ENCODE data around the gene SNX30.
A peak's percentile ranks its signal among the peaks of the same experiment; 100 is the strongest.

SNX30 gene

GRCh38 chr9:112891521-112891920 lies 141.0 kb downstream of the SNX30 start:
- no peak for DNase-seq

GRCh38 chr9:112892981-112893380 lies 142.4 kb downstream of the SNX30 start:
- DNase-seq = no peak

DNA sequence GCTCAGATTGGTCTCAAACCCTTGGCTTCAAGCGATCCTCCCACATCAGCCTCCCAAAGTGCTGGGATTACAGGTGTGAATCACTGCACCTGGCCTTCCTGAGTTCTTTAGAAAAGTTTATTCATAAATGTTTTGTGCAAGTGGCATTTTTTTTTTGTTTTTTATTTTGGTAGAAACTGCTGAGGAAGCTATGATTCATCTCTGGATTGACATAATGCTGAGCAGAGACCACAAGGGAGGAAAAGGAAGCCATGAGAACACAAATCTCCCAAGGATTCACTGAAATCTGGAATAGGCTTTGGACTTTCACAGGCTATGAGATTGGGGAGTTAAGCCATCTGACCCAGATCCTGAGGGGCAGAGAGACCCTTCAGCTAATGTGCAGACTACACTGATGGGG lies 143.5 kb downstream of the SNX30 start:
- DNase-seq = no peak

GRCh38 chr9:112894699-112895098 lies 144.1 kb downstream of the SNX30 start:
- no peak for DNase-seq

GRCh38 chr9:112896131-112896530 lies 145.6 kb downstream of the SNX30 start:
- DNase-seq = no peak

DNA sequence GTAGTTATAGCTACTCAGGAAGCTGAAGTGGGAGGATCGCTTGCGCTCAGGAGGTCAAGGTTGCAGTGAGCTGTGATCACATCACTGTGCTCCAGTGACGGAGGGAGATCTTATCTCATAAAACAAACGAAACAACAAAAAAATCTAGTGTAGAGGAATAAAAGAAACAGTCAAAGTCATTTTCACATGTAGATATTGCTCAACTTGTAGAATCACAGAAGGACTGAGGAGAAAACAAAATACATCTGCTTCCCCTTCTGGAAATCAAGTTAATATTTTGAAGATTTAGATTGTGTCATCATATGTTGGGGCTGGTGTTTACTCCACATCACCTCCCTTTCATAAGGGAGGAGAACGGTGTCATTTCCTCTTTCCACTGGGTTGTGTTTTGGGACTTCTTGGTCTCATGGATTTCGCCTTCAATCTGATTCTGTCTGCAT lies 148.3 kb downstream of the SNX30 start:
- DNase-seq = no peak

DNA sequence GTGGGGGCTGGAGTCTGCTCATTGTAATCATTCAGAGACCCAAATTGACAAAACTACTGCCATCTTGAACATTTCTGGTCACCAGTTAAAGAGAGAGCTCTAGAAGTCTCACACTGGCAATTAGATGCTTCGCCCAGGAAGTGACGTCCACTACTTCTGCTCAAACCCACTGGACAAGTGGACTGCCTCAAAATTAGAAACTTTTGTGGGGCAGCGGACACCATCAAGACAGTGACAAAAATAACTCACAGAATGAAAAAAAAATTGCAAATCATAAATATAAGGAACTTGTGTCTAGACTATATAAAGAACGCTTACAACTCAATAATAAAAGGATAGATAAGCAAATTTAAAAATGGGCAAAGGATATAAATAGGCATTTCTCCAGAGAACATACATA lies 149.9 kb downstream of the SNX30 start:
- DNase-seq = no peak

DNA sequence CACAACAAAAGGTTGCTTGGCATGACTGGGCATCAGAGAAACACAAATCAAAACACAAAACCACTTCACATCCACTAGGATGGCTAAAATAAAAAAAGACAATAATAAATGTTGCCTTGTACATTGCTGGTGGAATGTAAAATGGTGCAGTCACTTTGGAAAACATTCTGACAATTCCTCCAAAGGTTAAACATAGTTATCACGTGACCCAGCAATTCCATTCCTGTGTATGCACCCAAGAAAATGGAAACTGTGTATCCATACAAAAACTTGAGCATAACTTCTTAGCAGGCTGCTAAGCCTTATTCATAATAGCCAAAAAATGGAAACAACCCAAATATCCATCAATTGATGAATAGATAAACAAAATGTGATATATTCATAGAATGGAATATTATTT lies 150.3 kb downstream of the SNX30 start:
- DNase-seq = no peak

- no peak for DNase-seq
Observed at GRCh38 chr9:112905084-112905483, 154.5 kb downstream of the SNX30 start.

GRCh38 chr9:112911736-112912135 lies 161.2 kb downstream of the SNX30 start:
- no peak for DNase-seq

- no peak for DNase-seq
Observed at GRCh38 chr9:112912636-112913035, 162.1 kb downstream of the SNX30 start.

DNA sequence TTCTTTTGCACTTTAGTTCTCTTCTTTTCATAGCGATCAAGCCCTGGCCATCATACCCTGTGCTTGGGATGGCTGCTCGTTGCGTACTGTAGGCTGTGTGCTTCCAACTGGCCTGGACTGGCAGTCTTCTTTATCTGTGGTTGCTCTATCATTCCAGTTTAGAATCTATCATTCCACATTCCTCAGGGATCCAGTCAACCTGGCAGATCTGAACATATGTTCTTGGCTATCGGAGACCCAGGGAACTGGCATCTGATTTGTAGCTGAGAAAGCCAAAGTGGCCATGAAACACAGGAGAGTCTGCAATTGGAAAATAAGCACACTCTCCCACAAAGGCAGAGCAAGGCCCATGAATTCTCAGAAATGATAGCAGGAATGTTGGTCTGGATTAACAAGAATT lies 162.8 kb downstream of the SNX30 start:
- DNase-seq = no peak

- DNase-seq = no peak
Observed at GRCh38 chr9:112914524-112914923, 164.0 kb downstream of the SNX30 start.

- DNase-seq = no peak
Observed at GRCh38 chr9:112917047-112917986, 166.8 kb downstream of the SNX30 start.

DNA sequence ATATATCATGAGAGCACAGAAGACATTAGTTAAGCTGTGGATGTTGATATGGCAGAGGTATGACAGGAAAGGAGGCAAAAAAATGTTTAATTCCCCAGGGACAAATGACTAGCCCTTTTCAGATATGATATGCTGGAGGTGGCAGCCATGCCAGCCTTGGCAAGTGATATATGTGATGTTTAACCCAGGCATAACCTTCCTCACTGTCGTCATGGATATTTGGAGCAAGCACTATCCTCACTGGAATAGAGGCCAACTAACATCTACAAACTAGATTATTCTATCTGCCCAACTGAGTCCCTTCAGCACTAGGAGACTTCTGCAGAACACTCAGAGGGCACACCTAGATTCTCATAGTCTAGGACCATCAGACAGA lies 167.4 kb downstream of the SNX30 start:
- DNase-seq = no peak

GRCh38 chr9:112921549-112921948 lies 171.0 kb downstream of the SNX30 start:
- DNase-seq = peak; percentile 18

Measured in NCI-H1694 (cell line).